HG02588 (cell line): Measurements from ENCODE around the gene LAG3.

Experiments used
- ATAC-seq: cut with Tn5 transposase; IDR thresholded peaks from one replicate; pipeline ENCODE4 v1.9.1; 2021; ENCODE audit warnings: mild to moderate bottlenecking, moderate library complexity; ENCODE audit not compliant: unreplicated experiment

Gene LAG3

GRCh38 chr12:6771091-6771495 is 1.2 kb upstream of the LAG3 start:
- ATAC-seq = no peak

GRCh38 chr12:6771509-6772330 is 600 bp upstream of the LAG3 start:
- no peak for ATAC-seq

- ATAC-seq = no peak
Measured at GRCh38 chr12:6772726-6773589, 638 bp downstream of the LAG3 start.

GRCh38 chr12:6773590-6774351 is 1.5 kb downstream of the LAG3 start:
- ATAC-seq = no peak

- ATAC-seq = no peak
Measured at GRCh38 chr12:6774499-6775062, 2.3 kb downstream of the LAG3 start.

GRCh38 chr12:6775185-6776174 is 3.2 kb downstream of the LAG3 start:
- ATAC-seq = no peak

- ATAC-seq = no peak
Measured at GRCh38 chr12:6777386-6777785, 5.1 kb downstream of the LAG3 start.

GRCh38 chr12:6778217-6778573 is 5.9 kb downstream of the LAG3 start:
- ATAC-seq = no peak

GRCh38 chr12:6778574-6779550 is 6.5 kb downstream of the LAG3 start:
- peak; percentile 75 for ATAC-seq

- ATAC-seq = no peak
Measured at GRCh38 chr12:6779708-6780432, 7.5 kb downstream of the LAG3 start.

GRCh38 chr12:6780573-6780972 is 8.3 kb downstream of the LAG3 start:
- ATAC-seq = no peak

- no peak for ATAC-seq
Measured at GRCh38 chr12:6782119-6782518, 9.8 kb downstream of the LAG3 start.

GRCh38 chr12:6782850-6783566 is 10.7 kb downstream of the LAG3 start:
- ATAC-seq = no peak

- no peak for ATAC-seq
Measured at GRCh38 chr12:6783828-6784227, 11.5 kb downstream of the LAG3 start.

- no peak for ATAC-seq
Measured at GRCh38 chr12:6784296-6784695, 12.0 kb downstream of the LAG3 start.

GRCh38 chr12:6784761-6785160 is 12.4 kb downstream of the LAG3 start:
- no peak for ATAC-seq

GRCh38 chr12:6786416-6787094 is 14.2 kb downstream of the LAG3 start:
- ATAC-seq = no peak
